ENCODE measurements around the gene GAGE12F.
"Not testable (repeated sequence)": the region's sequence is repeated elsewhere in the genome, so short reads cannot be mapped to it uniquely, and the experiment has no call there.

DNA sequence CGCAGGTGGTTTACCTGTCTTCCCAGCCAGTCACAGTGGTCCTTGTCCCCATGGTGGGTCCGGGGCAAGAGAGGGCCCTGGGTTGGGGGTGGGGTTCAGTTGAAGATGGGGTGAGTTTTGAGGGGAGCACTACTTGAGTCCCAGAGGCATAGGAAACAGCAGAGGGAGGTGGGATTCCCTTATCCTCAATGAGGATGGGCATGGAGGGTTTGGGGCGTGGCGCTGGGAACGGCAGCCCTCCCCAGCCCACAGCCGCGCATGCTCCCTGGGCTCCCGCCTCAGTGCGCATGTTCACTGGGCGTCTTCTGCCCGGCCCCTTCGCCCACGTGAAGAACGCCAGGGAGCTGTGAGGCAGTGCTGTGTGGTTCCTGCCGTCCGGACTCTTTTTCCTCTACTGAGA is 9.7 kb upstream of the GAGE12F start, which contains the start of gene GAGE12E:
- TF ChIP-seq POLR2A (IDR thresholded peaks at IDR 0.05), result not testable (repeated sequence)
- TF ChIP-seq, protein P1, sequence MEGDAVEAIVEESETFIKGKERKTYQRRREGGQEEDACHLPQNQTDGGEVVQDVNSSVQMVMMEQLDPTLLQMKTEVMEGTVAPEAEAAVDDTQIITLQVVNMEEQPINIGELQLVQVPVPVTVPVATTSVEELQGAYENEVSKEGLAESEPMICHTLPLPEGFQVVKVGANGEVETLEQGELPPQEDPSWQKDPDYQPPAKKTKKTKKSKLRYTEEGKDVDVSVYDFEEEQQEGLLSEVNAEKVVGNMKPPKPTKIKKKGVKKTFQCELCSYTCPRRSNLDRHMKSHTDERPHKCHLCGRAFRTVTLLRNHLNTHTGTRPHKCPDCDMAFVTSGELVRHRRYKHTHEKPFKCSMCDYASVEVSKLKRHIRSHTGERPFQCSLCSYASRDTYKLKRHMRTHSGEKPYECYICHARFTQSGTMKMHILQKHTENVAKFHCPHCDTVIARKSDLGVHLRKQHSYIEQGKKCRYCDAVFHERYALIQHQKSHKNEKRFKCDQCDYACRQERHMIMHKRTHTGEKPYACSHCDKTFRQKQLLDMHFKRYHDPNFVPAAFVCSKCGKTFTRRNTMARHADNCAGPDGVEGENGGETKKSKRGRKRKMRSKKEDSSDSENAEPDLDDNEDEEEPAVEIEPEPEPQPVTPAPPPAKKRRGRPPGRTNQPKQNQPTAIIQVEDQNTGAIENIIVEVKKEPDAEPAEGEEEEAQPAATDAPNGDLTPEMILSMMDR (IDR thresholded peaks at IDR 0.05), result not testable (repeated sequence)
